ENCODE results near the gene GUCA1A.
"Not testable (repeated sequence)": the region's sequence is repeated elsewhere in the genome, so short reads cannot be mapped to it uniquely, and the experiment has no call there.

The GUCA1A gene

DNA sequence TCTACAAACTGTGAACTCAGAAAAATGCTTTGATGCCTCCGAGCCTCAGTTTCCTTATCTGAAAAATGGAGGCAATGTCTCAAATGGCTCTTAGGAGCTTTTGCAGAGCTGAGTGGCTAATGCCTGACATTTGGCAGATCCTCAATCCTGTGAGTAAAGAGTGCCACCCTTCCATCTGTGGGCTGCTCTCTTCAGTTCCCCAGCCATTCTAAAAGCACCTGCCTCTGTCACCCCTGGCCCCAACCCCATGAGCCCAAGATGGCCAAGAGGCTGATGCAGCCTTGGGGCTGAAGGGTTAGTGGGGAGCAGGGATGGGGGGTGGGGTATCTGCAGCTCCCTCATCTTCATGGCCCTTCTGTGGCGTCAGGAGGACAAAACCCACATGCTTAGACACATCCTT is 14.5 kb upstream of the GUCA1A start:
- Histone ChIP-seq H3K27ac (ENCODE audit: insufficient read depth, low read depth, low read length, poor library complexity, severe bottlenecking) (no peak overlapping the region), H3K9me3 (ENCODE audit: control insufficient read depth, low read length) (no peaks in the 10 kb centered on the region), H3K27me3 (ENCODE audit: control insufficient read depth, insufficient read depth, low read length, poor library complexity, severe bottlenecking) (no peaks in the 10 kb centered on the region), H3K4me1 (ENCODE audit: control insufficient read depth, insufficient read depth, low read length) (peaks cover 2% of the 10 kb centered on the region), H3K4me3 (ENCODE audit: insufficient read depth, low read depth, low read length) (no peak overlapping the region), H3K36me3 (ENCODE audit: control insufficient read depth, insufficient read depth, low read length) (no peaks in the 10 kb centered on the region)
- WGBS, 2 experiments, result 83 to 94% methylated on average over 2 of the region's 2 CpGs

DNA sequence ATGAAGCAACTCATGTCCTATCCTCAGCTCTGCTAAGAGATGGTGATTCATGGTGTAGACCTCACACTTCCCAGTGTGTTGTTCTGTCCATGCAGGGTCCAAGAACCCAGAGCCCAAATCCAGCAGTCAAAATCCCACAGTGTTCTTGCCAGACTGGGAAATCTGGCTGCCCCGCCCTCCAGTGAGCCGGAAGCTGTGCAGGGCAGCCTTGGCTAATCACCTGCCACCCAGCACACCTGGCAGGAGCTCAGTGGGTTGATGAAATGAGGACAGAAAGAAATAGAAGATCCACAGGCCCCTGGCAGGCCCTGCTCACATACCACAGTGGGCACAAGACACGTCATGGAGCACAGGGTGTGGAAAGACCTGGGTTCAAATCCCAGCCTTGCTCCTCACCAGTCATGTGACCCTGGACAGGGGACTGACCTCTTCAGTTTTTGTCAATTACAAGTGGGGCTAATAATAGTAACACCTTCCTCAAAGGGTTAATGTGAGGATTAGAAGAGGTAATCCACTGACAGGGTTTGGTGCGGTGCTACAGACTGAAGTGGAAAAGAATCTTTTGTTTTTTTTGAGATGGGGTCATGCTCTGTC is 13.6 kb upstream of the GUCA1A start:
- Histone ChIP-seq H3K4me3 (ENCODE audit: insufficient read depth, low read depth, low read length) (no peak overlapping the region), H3K27me3 (ENCODE audit: control insufficient read depth, insufficient read depth, low read length, poor library complexity, severe bottlenecking) (no peaks in the 10 kb centered on the region), H3K36me3 (ENCODE audit: control insufficient read depth, insufficient read depth, low read length) (no peaks in the 10 kb centered on the region), H3K4me1 (ENCODE audit: control insufficient read depth, insufficient read depth, low read length) (peaks cover 2% of the 10 kb centered on the region), H3K27ac (ENCODE audit: insufficient read depth, low read depth, low read length, poor library complexity, severe bottlenecking) (no peak overlapping the region), H3K9me3 (ENCODE audit: control insufficient read depth, low read length) (no peaks in the 10 kb centered on the region)
- WGBS, 2 experiments, result 81 to 85% methylated on average over 4 of the region's 4 CpGs

DNA sequence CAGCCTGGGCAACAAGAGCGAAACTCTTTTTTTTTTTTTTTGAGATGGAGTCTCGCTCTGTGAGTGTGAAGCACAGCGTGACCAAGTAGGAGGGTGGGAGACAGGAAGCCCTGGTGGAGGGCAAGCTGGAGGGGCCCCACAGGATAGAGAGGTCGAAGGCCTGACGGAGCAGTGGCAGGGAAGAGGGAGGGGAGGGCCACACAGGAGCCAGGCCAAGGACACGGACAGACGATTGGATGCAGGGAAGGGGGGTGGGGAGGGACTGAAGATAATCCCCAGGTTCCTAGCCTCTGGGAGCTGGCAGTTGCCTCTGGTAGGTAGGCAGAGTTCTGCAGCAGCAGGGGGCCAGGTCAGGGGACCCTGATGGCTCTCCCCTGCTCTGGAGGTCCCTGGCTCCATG is 10.8 kb upstream of the GUCA1A start:
- H3K27me3 ChIP-seq (ENCODE audit: control insufficient read depth, insufficient read depth, low read length, poor library complexity, severe bottlenecking), result no peaks in the 10 kb centered on the region
- H3K36me3 ChIP-seq (ENCODE audit: control insufficient read depth, insufficient read depth, low read length), result no peaks in the 10 kb centered on the region
- 57% methylated on average over 7 of the region's 7 CpGs for WGBS, 2 experiments
- no peaks in the 10 kb centered on the region for H3K9me3 ChIP-seq (ENCODE audit: control insufficient read depth, low read length)
- no peak overlapping the region for H3K4me3 ChIP-seq (ENCODE audit: insufficient read depth, low read depth, low read length)
- H3K27ac ChIP-seq (ENCODE audit: insufficient read depth, low read depth, low read length, poor library complexity, severe bottlenecking), result no peak overlapping the region
- peaks cover 2% of the 10 kb centered on the region for H3K4me1 ChIP-seq (ENCODE audit: control insufficient read depth, insufficient read depth, low read length)

DNA sequence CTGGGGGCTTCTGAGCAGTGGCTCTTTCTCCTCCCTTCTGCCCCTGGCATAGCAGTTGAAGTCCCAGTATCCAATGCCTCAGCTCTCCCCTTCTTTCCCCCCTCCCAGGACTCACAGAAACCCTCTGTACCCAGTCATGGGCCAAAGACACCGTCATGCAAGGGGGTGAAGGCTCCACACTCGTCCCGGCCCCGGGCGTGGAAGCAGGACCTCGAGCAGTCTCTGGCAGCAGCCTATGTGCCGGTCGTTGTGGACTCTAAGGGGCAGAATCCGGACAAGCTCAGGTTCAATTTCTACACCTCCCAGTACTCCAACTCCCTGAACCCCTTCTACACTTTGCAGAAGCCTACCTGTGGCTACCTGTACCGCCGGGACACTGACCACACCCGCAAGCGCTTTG is 10.4 kb upstream of the GUCA1A start:
- Histone ChIP-seq H3K4me3 (ENCODE audit: insufficient read depth, low read depth, low read length) (no peak overlapping the region), H3K9me3 (ENCODE audit: control insufficient read depth, low read length) (no peaks in the 10 kb centered on the region), H3K27me3 (ENCODE audit: control insufficient read depth, insufficient read depth, low read length, poor library complexity, severe bottlenecking) (no peaks in the 10 kb centered on the region), H3K36me3 (ENCODE audit: control insufficient read depth, insufficient read depth, low read length) (no peaks in the 10 kb centered on the region), H3K4me1 (ENCODE audit: control insufficient read depth, insufficient read depth, low read length) (peaks cover 2% of the 10 kb centered on the region), H3K27ac (ENCODE audit: insufficient read depth, low read depth, low read length, poor library complexity, severe bottlenecking) (no peak overlapping the region)
- WGBS, 2 experiments, result 91 to 93% methylated on average over 13 of the region's 13 CpGs

DNA sequence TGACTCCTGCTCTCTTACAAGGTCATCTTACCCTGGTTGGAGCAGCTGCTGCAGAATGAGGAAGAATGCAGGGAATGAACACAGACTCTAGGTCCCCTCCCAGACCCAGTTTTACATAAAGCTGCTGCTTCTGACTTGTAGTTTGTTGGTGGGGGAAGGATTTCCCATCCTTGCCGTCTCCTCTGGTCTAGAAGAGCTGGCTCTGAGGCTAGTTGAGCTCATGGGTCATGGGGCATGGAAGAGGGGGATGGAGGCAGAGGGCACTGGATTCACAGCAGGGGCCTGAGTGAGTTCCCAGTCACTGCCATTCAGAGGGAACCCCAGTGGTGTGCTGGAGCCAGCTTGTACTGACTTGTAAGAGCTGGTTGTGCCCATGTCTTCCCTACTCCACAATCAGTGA is 9.2 kb upstream of the GUCA1A start:
- Histone ChIP-seq H3K27me3 (ENCODE audit: control insufficient read depth, insufficient read depth, low read length, poor library complexity, severe bottlenecking) (no peaks in the 10 kb centered on the region), H3K9me3 (ENCODE audit: control insufficient read depth, low read length) (no peaks in the 10 kb centered on the region), H3K36me3 (ENCODE audit: control insufficient read depth, insufficient read depth, low read length) (no peaks in the 10 kb centered on the region), H3K27ac (ENCODE audit: insufficient read depth, low read depth, low read length, poor library complexity, severe bottlenecking) (no peak overlapping the region), H3K4me1 (ENCODE audit: control insufficient read depth, insufficient read depth, low read length) (peaks cover 2% of the 10 kb centered on the region), H3K4me3 (ENCODE audit: insufficient read depth, low read depth, low read length) (no peak overlapping the region)
- WGBS, 2 experiments, result 36 to 38% methylated on average over 1 of the region's 1 CpG

DNA sequence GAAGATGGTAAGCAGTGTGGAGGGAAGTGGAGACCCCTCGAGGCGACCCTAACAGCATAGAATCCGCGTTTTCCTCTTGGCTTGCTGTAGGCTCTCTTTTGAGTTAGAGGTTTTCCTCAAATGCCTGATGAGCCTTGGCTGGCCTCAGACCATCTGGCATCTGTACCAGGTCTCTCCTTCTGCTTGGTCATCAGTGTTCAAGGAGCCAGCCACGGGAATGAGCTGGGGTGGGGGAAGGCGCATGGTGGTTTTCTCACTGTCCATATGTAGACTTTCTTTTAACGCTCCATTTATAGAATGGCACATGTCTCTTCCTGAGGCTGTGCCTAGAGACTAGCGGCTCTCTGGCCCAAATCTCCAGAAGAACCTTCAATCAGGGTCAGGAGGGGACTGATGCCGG is 8.1 kb upstream of the GUCA1A start:
- no peak overlapping the region for H3K27ac ChIP-seq (ENCODE audit: insufficient read depth, low read depth, low read length, poor library complexity, severe bottlenecking)
- H3K27me3 ChIP-seq (ENCODE audit: control insufficient read depth, insufficient read depth, low read length, poor library complexity, severe bottlenecking), result no peaks in the 10 kb centered on the region
- H3K4me3 ChIP-seq (ENCODE audit: insufficient read depth, low read depth, low read length), result no peak overlapping the region
- whole genome bisulfite sequencing, 2 experiments, result 88 to 89% methylated on average over 9 of the region's 9 CpGs
- no peaks in the 10 kb centered on the region for H3K36me3 ChIP-seq (ENCODE audit: control insufficient read depth, insufficient read depth, low read length)
- H3K4me1 ChIP-seq (ENCODE audit: control insufficient read depth, insufficient read depth, low read length), result peaks cover 2% of the 10 kb centered on the region
- no peaks in the 10 kb centered on the region for H3K9me3 ChIP-seq (ENCODE audit: control insufficient read depth, low read length)

DNA sequence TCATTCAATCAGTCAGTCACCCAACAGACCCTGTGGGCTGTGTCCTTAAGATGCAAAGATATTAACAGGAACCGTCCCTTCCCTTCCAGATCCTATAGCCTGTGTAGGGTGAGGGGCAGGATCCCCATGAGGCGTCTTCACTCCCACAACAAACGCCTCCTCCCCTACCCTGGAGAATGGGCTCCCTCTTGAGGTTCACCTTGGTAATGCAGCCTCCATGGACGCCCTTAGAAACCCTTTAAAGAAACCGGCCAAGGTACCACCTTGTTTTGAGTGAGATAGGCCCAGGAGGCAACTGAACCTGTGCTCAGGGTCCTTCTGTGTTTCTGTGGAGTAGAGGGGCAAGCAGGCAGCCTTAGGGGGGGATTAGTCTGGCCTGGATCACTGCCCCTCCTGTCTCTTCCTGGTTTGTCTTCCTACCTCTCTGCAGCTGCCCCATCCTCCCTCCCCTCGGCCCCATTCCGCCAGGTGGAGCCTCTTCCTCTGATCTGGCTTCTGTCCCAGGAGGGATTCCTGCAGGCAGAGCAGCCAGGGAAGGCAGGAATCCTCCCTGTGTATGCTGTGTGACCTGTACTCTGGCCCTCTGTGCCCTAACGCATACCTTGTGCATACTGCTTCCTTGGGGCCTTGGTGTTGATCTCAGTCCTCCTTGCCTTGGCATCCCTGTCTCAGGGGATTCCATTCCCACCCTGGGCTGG is 6.6 kb upstream of the GUCA1A start:
- Histone ChIP-seq H3K27me3 (ENCODE audit: control insufficient read depth, insufficient read depth, low read length, poor library complexity, severe bottlenecking) (no peaks in the 10 kb centered on the region), H3K27ac (ENCODE audit: insufficient read depth, low read depth, low read length, poor library complexity, severe bottlenecking) (no peak overlapping the region), H3K4me3 (ENCODE audit: insufficient read depth, low read depth, low read length) (no peak overlapping the region), H3K36me3 (ENCODE audit: control insufficient read depth, insufficient read depth, low read length) (no peaks in the 10 kb centered on the region), H3K4me1 (ENCODE audit: control insufficient read depth, insufficient read depth, low read length) (peaks cover 2% of the 10 kb centered on the region), H3K9me3 (ENCODE audit: control insufficient read depth, low read length) (no peaks in the 10 kb centered on the region)
- 20 to 24% methylated on average over 8 of the region's 8 CpGs for WGBS, 2 experiments

DNA sequence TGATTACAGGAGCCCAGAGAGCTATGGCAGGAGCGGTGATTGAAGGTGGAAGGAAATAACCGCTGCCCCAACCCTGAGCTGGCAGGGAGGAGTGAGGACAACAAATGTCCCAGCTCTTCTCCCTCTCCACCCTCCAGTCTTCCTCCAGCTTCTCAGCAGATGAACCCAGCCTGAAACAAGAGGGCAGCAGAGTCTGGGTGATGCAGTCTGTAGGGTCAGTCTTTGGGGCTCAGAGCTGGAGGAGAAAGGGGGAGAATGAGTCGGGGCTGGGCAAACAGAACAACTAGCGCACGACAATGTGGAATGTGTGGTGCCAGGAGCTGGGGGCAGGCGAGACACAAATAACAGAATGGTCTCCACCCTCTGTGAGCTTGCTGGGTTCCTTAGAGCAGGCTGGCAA is 4.5 kb upstream of the GUCA1A start:
- H3K27me3 ChIP-seq (ENCODE audit: control insufficient read depth, insufficient read depth, low read length, poor library complexity, severe bottlenecking), result no peaks in the 10 kb centered on the region
- no peak overlapping the region for H3K27ac ChIP-seq (ENCODE audit: insufficient read depth, low read depth, low read length, poor library complexity, severe bottlenecking)
- H3K4me1 ChIP-seq (ENCODE audit: control insufficient read depth, insufficient read depth, low read length), result no peaks in the 10 kb centered on the region
- H3K36me3 ChIP-seq (ENCODE audit: control insufficient read depth, insufficient read depth, low read length), result no peaks in the 10 kb centered on the region
- WGBS, 2 experiments, result 91 to 92% methylated on average over 6 of the region's 6 CpGs
- no peak overlapping the region for H3K4me3 ChIP-seq (ENCODE audit: insufficient read depth, low read depth, low read length)
- no peaks in the 10 kb centered on the region for H3K9me3 ChIP-seq (ENCODE audit: control insufficient read depth, low read length)

DNA sequence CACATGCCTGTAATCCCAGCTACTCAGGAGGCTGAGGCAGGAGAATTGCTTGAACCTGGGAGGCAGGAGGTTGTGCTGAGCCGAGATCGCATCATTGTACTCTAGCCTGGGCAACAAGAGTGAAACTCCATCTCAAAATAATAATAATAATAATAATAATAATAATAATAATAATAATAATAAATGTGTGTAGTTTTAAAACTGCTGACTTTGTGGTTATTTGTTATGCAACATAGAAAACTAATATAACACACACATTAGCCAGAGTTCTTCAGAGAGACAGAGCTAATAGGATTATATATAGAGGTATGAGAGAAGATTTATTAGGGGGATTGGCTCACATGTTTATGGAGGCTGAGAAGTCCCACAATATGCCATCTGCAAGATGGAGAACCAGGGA is 3.4 kb upstream of the GUCA1A start:
- not testable (repeated sequence) for H3K36me3 ChIP-seq (ENCODE audit: control insufficient read depth, insufficient read depth, low read length); H3K9me3 ChIP-seq (ENCODE audit: control insufficient read depth, low read length); H3K4me1 ChIP-seq (ENCODE audit: control insufficient read depth, insufficient read depth, low read length); H3K27me3 ChIP-seq (ENCODE audit: control insufficient read depth, insufficient read depth, low read length, poor library complexity, severe bottlenecking); H3K4me3 ChIP-seq (ENCODE audit: insufficient read depth, low read depth, low read length); H3K27ac ChIP-seq (ENCODE audit: insufficient read depth, low read depth, low read length, poor library complexity, severe bottlenecking)
- WGBS, 2 experiments, result 50 to 80% methylated on average over 1 to 2 of the region's 2 CpGs

DNA sequence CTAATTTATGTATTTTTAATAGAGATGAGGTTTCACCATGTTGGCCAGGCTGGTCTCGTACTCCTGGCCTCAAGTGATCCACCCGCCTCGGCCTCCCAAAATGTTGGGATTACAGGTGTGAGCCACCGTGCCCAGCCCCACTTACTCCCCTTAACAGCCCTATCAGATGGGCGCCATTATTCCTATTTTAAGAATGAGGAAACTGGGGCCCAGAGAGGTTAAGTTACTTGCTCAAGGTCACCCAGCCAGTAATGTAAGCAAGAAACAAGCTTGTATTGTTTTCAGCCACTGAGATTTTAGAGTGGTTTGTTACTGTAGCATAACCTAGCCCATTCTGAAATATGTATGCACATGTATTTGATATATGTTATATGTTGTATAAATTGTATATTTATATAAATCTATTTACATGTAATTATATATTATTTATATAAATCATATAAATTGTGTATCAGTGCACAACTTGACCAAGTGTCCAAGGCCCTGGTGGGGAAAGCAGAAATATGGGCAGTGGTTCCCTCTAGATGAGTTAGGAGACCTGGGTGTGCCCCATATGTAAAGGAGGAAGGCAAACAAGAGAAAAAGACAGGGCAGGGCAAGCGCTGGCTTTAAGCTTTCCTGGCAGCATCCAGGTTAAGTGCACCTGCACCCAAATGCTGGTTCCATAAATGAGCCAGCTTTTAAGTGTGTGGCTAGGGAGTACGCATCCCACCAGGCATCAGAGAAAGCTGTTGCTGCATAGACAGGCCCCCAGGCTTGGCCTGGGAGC is 1.2 kb upstream of the GUCA1A start:
- H3K9me3 ChIP-seq (ENCODE audit: control insufficient read depth, low read length), result no peaks in the 10 kb centered on the region

More for the DNA sequence above, 1.2 kb upstream of the GUCA1A start:
- H3K36me3 ChIP-seq (ENCODE audit: control insufficient read depth, insufficient read depth, low read length), result no peaks in the 10 kb centered on the region
- 93 to 95% methylated on average over 7 of the region's 7 CpGs for WGBS, 2 experiments
- H3K4me3 ChIP-seq (ENCODE audit: insufficient read depth, low read depth, low read length), result no peak overlapping the region
- no peak overlapping the region for H3K27ac ChIP-seq (ENCODE audit: insufficient read depth, low read depth, low read length, poor library complexity, severe bottlenecking)
- H3K27me3 ChIP-seq (ENCODE audit: control insufficient read depth, insufficient read depth, low read length, poor library complexity, severe bottlenecking), result no peaks in the 10 kb centered on the region
- no peaks in the 10 kb centered on the region for H3K4me1 ChIP-seq (ENCODE audit: control insufficient read depth, insufficient read depth, low read length)

Measured in ectodermal cell (in vitro differentiated cells).